Mesenchymal stem cell (in vitro differentiated cells and primary cell): ENCODE measurements around the gene VCPKMT. TPM values are rescaled to one million over a fixed set of nuclear protein-coding genes. Genes with fewer than 3 reads are reported as not detected.

Experiments used
- DNase-seq: peaks from one replicate; pipeline ENCODE4 v3.0.0-alpha.2; 2013
- H2AFZ ChIP-seq: one replicate; pipeline ENCODE4 v1.6.1; 2013; ENCODE audit warnings: low read depth, mild to moderate bottlenecking, control low read depth, inconsistent platforms, low read length, moderate library complexity
- H2AK5ac ChIP-seq: 2 replicates; pipeline ENCODE4 v1.6.1; 2013; ENCODE audit warnings: low read length, moderate library complexity, mild to moderate bottlenecking, inconsistent platforms; ENCODE audit not compliant: severe bottlenecking
- H2BK120ac ChIP-seq: one replicate; pipeline ENCODE4 v1.6.1; 2013; ENCODE audit warnings: low read depth, mild to moderate bottlenecking, inconsistent platforms, low read length, moderate library complexity
- H2BK12ac ChIP-seq, 2 experiments: one replicate each; pipeline ENCODE4 v1.6.1; 2013; ENCODE audit warnings: inconsistent platforms in 2 of 2, low read length in 2 of 2, mild to moderate bottlenecking in 2 of 2, moderate library complexity in 2 of 2, control low read depth in 1 of 2
- H2BK15ac ChIP-seq: one replicate; pipeline ENCODE4 v1.6.1; 2013; ENCODE audit warnings: mild to moderate bottlenecking, low read depth, inconsistent platforms; ENCODE audit not compliant: poor library complexity, severe bottlenecking
- H2BK5ac ChIP-seq: 2 replicates; pipeline ENCODE4 v1.6.1; 2013; ENCODE audit warnings: low read depth, mild to moderate bottlenecking, low read length, control low read depth, inconsistent platforms; ENCODE audit not compliant: poor library complexity, severe bottlenecking
- H3K14ac ChIP-seq, 2 experiments: one replicate each; pipeline ENCODE4 v1.6.1; 2013; ENCODE audit warnings: inconsistent platforms in 2 of 2, low read length in 2 of 2, control low read depth in 1 of 2, mild to moderate bottlenecking in 1 of 2, moderate library complexity in 1 of 2
- H3K18ac ChIP-seq, 2 experiments: one replicate each; pipeline ENCODE4 v1.6.1; 2013; ENCODE audit warnings: inconsistent platforms in 2 of 2, low read length in 2 of 2, control low read depth in 1 of 2, low read depth in 1 of 2, mild to moderate bottlenecking in 1 of 2
- H3K23ac ChIP-seq, 2 experiments: one replicate each; pipeline ENCODE4 v1.6.1; 2013; ENCODE audit warnings: inconsistent platforms in 2 of 2, low read length in 2 of 2, mild to moderate bottlenecking in 2 of 2, moderate library complexity in 2 of 2, control low read depth in 1 of 2
- H3K27ac ChIP-seq: 2 replicates; pipeline ENCODE4 v1.5.1; 2013; ENCODE audit warnings: mild to moderate bottlenecking, moderate library complexity, low read length, control low read depth, inconsistent platforms; ENCODE audit not compliant: poor library complexity, severe bottlenecking
- H3K27me3 ChIP-seq, 2 experiments: 2 replicates each; pipeline versions ENCODE4 v1.6.1 to v1.7.0; 2013; ENCODE audit warnings: low read length in 2 of 2, mild to moderate bottlenecking in 2 of 2, moderate library complexity in 2 of 2, control low read depth in 1 of 2, inconsistent platforms in 1 of 2; ENCODE audit not compliant: control insufficient read depth in 1 of 2, insufficient read depth in 1 of 2
- H3K36me3 ChIP-seq, 2 experiments: 2 replicates each; pipeline versions ENCODE4 v1.6.1 to v1.7.0; 2013; ENCODE audit warnings: low read length in 2 of 2, control low read depth in 1 of 2, inconsistent platforms in 1 of 2, low read depth in 1 of 2, mild to moderate bottlenecking in 1 of 2; ENCODE audit not compliant: insufficient read depth in 2 of 2, control insufficient read depth in 1 of 2
- H3K4ac ChIP-seq, 2 experiments: one replicate each; pipeline ENCODE4 v1.6.1; 2013; ENCODE audit warnings: inconsistent platforms in 2 of 2, low read length in 2 of 2, mild to moderate bottlenecking in 2 of 2, moderate library complexity in 2 of 2, control low read depth in 1 of 2, low read depth in 1 of 2
- H3K4me1 ChIP-seq: 2 replicates; pipeline ENCODE4 v1.6.1; 2013; ENCODE audit warnings: low read depth, low read length, control low read depth; ENCODE audit not compliant: control insufficient read depth, insufficient read depth
- H3K4me2 ChIP-seq: 2 replicates; pipeline ENCODE4 v1.6.1; 2013; ENCODE audit warnings: low read length, mild to moderate bottlenecking, inconsistent platforms; ENCODE audit not compliant: poor library complexity, severe bottlenecking
- H3K4me3 ChIP-seq, 2 experiments: 2 replicates each; pipeline versions ENCODE4 v1.5.1 to v1.7.0; 2013; ENCODE audit warnings: low read length in 2 of 2, mild to moderate bottlenecking in 2 of 2, control low read depth in 1 of 2, low read depth in 1 of 2; ENCODE audit not compliant: insufficient read depth in 1 of 2
- H3K79me1 ChIP-seq: replicated peaks from 2 replicates; pipeline ENCODE4 v1.6.1; 2013; ENCODE audit warnings: mild to moderate bottlenecking, control low read depth, low read length, inconsistent platforms; ENCODE audit not compliant: poor library complexity, severe bottlenecking
- H3K9ac ChIP-seq: 2 replicates; pipeline ENCODE4 v1.7.0; 2013; ENCODE audit warnings: mild to moderate bottlenecking, low read length, moderate library complexity
- H3K9me3 ChIP-seq: 2 replicates; pipeline ENCODE4 v1.7.0; 2013; ENCODE audit warnings: mild to moderate bottlenecking, low read length; ENCODE audit not compliant: control insufficient read depth
- H4K8ac ChIP-seq: one replicate; pipeline ENCODE4 v1.6.1; 2013; ENCODE audit warnings: inconsistent platforms, mild to moderate bottlenecking, low read length, moderate library complexity
- H4K91ac ChIP-seq: one replicate; pipeline ENCODE4 v1.6.1; 2013; ENCODE audit warnings: mild to moderate bottlenecking, low read length, inconsistent platforms
- WGBS: methylation state at CpG from one replicate; pipeline ENCODE4 v1.1.7; 2013; ENCODE audit warnings: mixed read lengths; 5-methylcytosine and 5-hydroxymethylcytosine counted together
- polyA plus RNA-seq, 2 experiments: library from polyadenylated mRNA; stranded (reverse); fragments of 200-250 nt; gene quantifications; one replicate each; pipeline ENCODE4 v1.2.3, GENCODE V29; 2013

The VCPKMT gene
- 6.8 TPM for polyA plus RNA-seq (2013, experiment 1 of 2)
- polyA plus RNA-seq (2013, experiment 2 of 2): 6.8 TPM

- Histone ChIP-seq H3K4me2 (peak within 1 kb of the TSS; percentile 78), H3K14ac (no peak within 1 kb of the TSS), H2AK5ac (no peak within 1 kb of the TSS), H3K4ac (peak within 1 kb of the TSS in 1 of 2 experiments; percentile 21), H3K27ac (peak within 1 kb of the TSS; percentile 54), H3K18ac (peak within 1 kb of the TSS in 1 of 2 experiments; percentile 40), H3K9me3 (no peaks in the 10 kb centered on the region), H3K36me3 (peaks cover 18 to 46% of the 10 kb centered on the region in 2 experiments), H3K4me1 (peaks cover 4% of the 10 kb centered on the region), H2BK15ac (no peak within 1 kb of the TSS), H2BK120ac (no peak within 1 kb of the TSS), H3K23ac (no peak within 1 kb of the TSS), H3K9ac (peak within 1 kb of the TSS; percentile 97), H2BK5ac (no peak within 1 kb of the TSS), H3K4me3 (peak within 1 kb of the TSS; percentile 80 to 94), H3K27me3 (no peaks in the 10 kb centered on the region), H3K79me1 (peaks cover 2% of the 10 kb centered on the region), H4K8ac (peak within 1 kb of the TSS; percentile 27), H2AFZ (peak within 1 kb of the TSS; percentile 30), H4K91ac (no peak within 1 kb of the TSS), H2BK12ac (no peak within 1 kb of the TSS)
- peak; percentile 91 for DNase-seq
- WGBS: under 1% methylated on average over 63 of the region's 63 CpGs
Observed at GRCh38 chr14:50116181-50116956, at the start of gene VCPKMT. TSS of gene VCPKMT (minus strand) at chr14:50116572. CDS start at chr14:50116552, 20 bp downstream.

GRCh38 chr14:50156111-50156510, 39.7 kb upstream of the VCPKMT start:
- no peak overlapping the region for H2BK12ac ChIP-seq

GRCh38 chr14:50148799-50149198, 32.4 kb upstream of the VCPKMT start:
- Histone ChIP-seq H3K14ac (no peak overlapping the region), H3K4me2 (no peak overlapping the region), H3K27ac (no peak overlapping the region), H2AK5ac (no peak overlapping the region), H2BK15ac (no peak overlapping the region), H3K79me1 (peaks cover 8% of the 10 kb centered on the region), H3K36me3 (peaks cover 19 to 73% of the 10 kb centered on the region in 2 experiments), H4K91ac (no peak overlapping the region), H2BK12ac (no peak overlapping the region), H2AFZ (no peak overlapping the region), H3K18ac (no peak overlapping the region), H3K4me1 (no peaks in the 10 kb centered on the region), H3K4me3 (no peak overlapping the region), H2BK5ac (no peak overlapping the region), H2BK120ac (no peak overlapping the region), H3K23ac (no peak overlapping the region), H3K4ac (no peak overlapping the region), H4K8ac (no peak overlapping the region), H3K27me3 (no peaks in the 10 kb centered on the region), H3K9ac (no peak overlapping the region), H3K9me3 (no peaks in the 10 kb centered on the region)
- no peak for DNase-seq
- WGBS: 96% methylated on average over 4 of the region's 4 CpGs

More at GRCh38 chr14:50156111-50156510, 39.7 kb upstream of the VCPKMT start:
- Histone ChIP-seq H3K4me2 (no peak overlapping the region), H2AK5ac (no peak overlapping the region), H3K36me3 (peaks cover 11 to 79% of the 10 kb centered on the region in 2 experiments), H2BK5ac (no peak overlapping the region), H2BK120ac (no peak overlapping the region), H4K91ac (no peak overlapping the region), H3K4ac (no peak overlapping the region), H3K14ac (no peak overlapping the region), H3K27ac (no peak overlapping the region), H2AFZ (no peak overlapping the region), H3K79me1 (no peaks in the 10 kb centered on the region), H4K8ac (no peak overlapping the region), H3K4me1 (no peaks in the 10 kb centered on the region), H3K4me3 (no peak overlapping the region), H3K9ac (no peak overlapping the region), H3K23ac (no peak overlapping the region), H2BK15ac (no peak overlapping the region), H3K18ac (no peak overlapping the region), H3K27me3 (no peaks in the 10 kb centered on the region), H3K9me3 (no peaks in the 10 kb centered on the region)
- WGBS: 100% methylated on average over 3 of the region's 4 CpGs
- no peak for DNase-seq

GRCh38 chr14:50139192-50139591, 22.8 kb upstream of the VCPKMT start:
- Histone ChIP-seq H3K9me3 (no peaks in the 10 kb centered on the region), H3K27ac (no peak overlapping the region), H3K18ac (no peak overlapping the region), H3K23ac (no peak overlapping the region), H4K91ac (no peak overlapping the region), H3K79me1 (no peaks in the 10 kb centered on the region), H2BK5ac (no peak overlapping the region), H2AK5ac (no peak overlapping the region), H3K4ac (no peak overlapping the region), H2BK12ac (no peak overlapping the region), H2AFZ (no peak overlapping the region), H2BK15ac (no peak overlapping the region), H4K8ac (no peak overlapping the region), H3K4me2 (no peak overlapping the region), H2BK120ac (no peak overlapping the region), H3K14ac (no peak overlapping the region), H3K4me1 (no peaks in the 10 kb centered on the region), H3K9ac (no peak overlapping the region), H3K27me3 (no peaks in the 10 kb centered on the region), H3K36me3 (peaks cover 4 to 25% of the 10 kb centered on the region in 2 experiments), H3K4me3 (no peak overlapping the region)
- DNase-seq: no peak
- 94% methylated on average over 3 of the region's 3 CpGs for WGBS
